Measurements from ENCODE around the gene FOXL3. TPM values are rescaled to one million over a fixed set of nuclear protein-coding genes. Genes with fewer than 3 reads are reported as not detected.

FOXL3 gene
- total and polyA plus RNA-seq, 2 donors (not counting 1 experiment from before 2014, with no cell fraction given) = not detected

- POLR2A ChIA-PET = no interaction called here
- Histone ChIP-seq H3K36me3 (replicated peaks in 1 of 2; ENCODE audit: control extremely low read depth in 1 of 2, control insufficient read depth in 1 of 2, extremely low read depth in 1 of 2, insufficient read depth in 2 of 2, low read length in 1 of 2) (no peaks in the 10 kb centered on the region), H3K9ac (ENCODE audit: low read length) (no peak overlapping the region), H3K79me2 (ENCODE audit: control insufficient read depth, insufficient read depth, low read length) (no peaks in the 10 kb centered on the region), H3K27me3 (replicated peaks in 1 of 4; ENCODE audit: control extremely low read depth in 1 of 4, control insufficient read depth in 3 of 4, insufficient read depth in 4 of 4, low read length in 3 of 4) (peaks cover 0 to 7% (median 3%) of the 10 kb centered on the region in 4 experiments), H3K4me3 (ENCODE audit: control extremely low read depth in 1 of 5, extremely low read depth in 1 of 5, insufficient read depth in 1 of 5, low read depth in 2 of 5, low read length in 4 of 5) (no peak overlapping the region), H3K9me3 (ENCODE audit: control extremely low read depth in 1 of 3, control insufficient read depth in 2 of 3, insufficient read depth in 1 of 3, low read length in 2 of 3) (peaks cover 0 to 9% (median 2%) of the 10 kb centered on the region in 3 donors), H3K27ac (ENCODE audit: low read length in 2 of 2) (no peak overlapping the region), H4K20me1 (ENCODE audit: control insufficient read depth, insufficient read depth, low read length, poor library complexity, severe bottlenecking) (no peaks in the 10 kb centered on the region), H3K4me2 (replicated peaks; ENCODE audit: low read depth, low read length, poor library complexity, severe bottlenecking) (no peak overlapping the region), H3K4me1 (ENCODE audit: control insufficient read depth in 2 of 2, insufficient read depth in 2 of 2, low read length in 2 of 2) (peaks cover 0 to 9% of the 10 kb centered on the region in 2 donors), H2AFZ (ENCODE audit: insufficient read depth, low read depth, low read length, poor library complexity, severe bottlenecking) (no peak overlapping the region)
- peaks cover 18% of the 10 kb centered on the region for H3K27me3 Mint-ChIP-seq
- ATAC-seq (ENCODE audit: low read depth) (no peak), DNase-seq (no peak)
- peaks cover 2% of the 10 kb centered on the region for H3K4me1 Mint-ChIP-seq
- CTCF ChIA-PET = no interaction called here
- no peaks in the 10 kb centered on the region for H3K9me3 Mint-ChIP-seq (ENCODE audit: insufficient read depth)
- intact Hi-C loops (cut with micrococcal nuclease) = loop anchor here (2.0 to 10.0 kb wide), 2 partner anchors 311 to 549 kb away; no protein-coding TSS in a partner anchor
- 91% methylated on average over 8 of the region's 10 CpGs for WGBS (ENCODE audit: insufficient coverage)
- no peak overlapping the region for H3K27ac Mint-ChIP-seq
- TF ChIP-seq EZH2 (IDR thresholded peaks at IDR 0.05; ENCODE audit: borderline replicate concordance, insufficient read depth, low read depth, low read length, poor library complexity, severe bottlenecking) = no peak
- TF ChIP-seq, protein P1, sequence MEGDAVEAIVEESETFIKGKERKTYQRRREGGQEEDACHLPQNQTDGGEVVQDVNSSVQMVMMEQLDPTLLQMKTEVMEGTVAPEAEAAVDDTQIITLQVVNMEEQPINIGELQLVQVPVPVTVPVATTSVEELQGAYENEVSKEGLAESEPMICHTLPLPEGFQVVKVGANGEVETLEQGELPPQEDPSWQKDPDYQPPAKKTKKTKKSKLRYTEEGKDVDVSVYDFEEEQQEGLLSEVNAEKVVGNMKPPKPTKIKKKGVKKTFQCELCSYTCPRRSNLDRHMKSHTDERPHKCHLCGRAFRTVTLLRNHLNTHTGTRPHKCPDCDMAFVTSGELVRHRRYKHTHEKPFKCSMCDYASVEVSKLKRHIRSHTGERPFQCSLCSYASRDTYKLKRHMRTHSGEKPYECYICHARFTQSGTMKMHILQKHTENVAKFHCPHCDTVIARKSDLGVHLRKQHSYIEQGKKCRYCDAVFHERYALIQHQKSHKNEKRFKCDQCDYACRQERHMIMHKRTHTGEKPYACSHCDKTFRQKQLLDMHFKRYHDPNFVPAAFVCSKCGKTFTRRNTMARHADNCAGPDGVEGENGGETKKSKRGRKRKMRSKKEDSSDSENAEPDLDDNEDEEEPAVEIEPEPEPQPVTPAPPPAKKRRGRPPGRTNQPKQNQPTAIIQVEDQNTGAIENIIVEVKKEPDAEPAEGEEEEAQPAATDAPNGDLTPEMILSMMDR (IDR thresholded peaks at IDR 0.05) = no peak
- no peak overlapping the region for H3K4me3 Mint-ChIP-seq
These were observed 33.4 kb downstream of the FOXL3 start for GRCh38 chr7:323410-323809.

GRCh38 chr7:324011-324410, 34.0 kb downstream of the FOXL3 start:
- intact Hi-C loops (cut with micrococcal nuclease) = loop anchor here (10.0 kb wide), 1 partner anchor 311 kb away; no protein-coding TSS in a partner anchor
- CTCF ChIA-PET = no interaction called here
- POLR2A ChIA-PET = no interaction called here
- H3K4me3 Mint-ChIP-seq = no peak overlapping the region
- Histone ChIP-seq H3K9ac (ENCODE audit: low read length) (no peak overlapping the region), H4K20me1 (ENCODE audit: control insufficient read depth, insufficient read depth, low read length, poor library complexity, severe bottlenecking) (no peaks in the 10 kb centered on the region), H3K9me3 (ENCODE audit: control extremely low read depth in 1 of 3, control insufficient read depth in 2 of 3, insufficient read depth in 1 of 3, low read length in 2 of 3) (peaks cover 0 to 9% (median 2%) of the 10 kb centered on the region in 3 donors), H3K27ac (ENCODE audit: low read length in 2 of 2) (no peak overlapping the region), H3K79me2 (ENCODE audit: control insufficient read depth, insufficient read depth, low read length) (no peaks in the 10 kb centered on the region), H3K27me3 (replicated peaks in 1 of 4; ENCODE audit: control extremely low read depth in 1 of 4, control insufficient read depth in 3 of 4, insufficient read depth in 4 of 4, low read length in 3 of 4) (peaks cover 0 to 7% (median 3%) of the 10 kb centered on the region in 4 experiments), H3K4me2 (replicated peaks; ENCODE audit: low read depth, low read length, poor library complexity, severe bottlenecking) (no peak overlapping the region), H3K4me1 (ENCODE audit: control insufficient read depth in 2 of 2, insufficient read depth in 2 of 2, low read length in 2 of 2) (peaks cover 0 to 9% of the 10 kb centered on the region in 2 donors), H3K4me3 (ENCODE audit: control extremely low read depth in 1 of 5, extremely low read depth in 1 of 5, insufficient read depth in 1 of 5, low read depth in 2 of 5, low read length in 4 of 5) (no peak overlapping the region), H3K36me3 (replicated peaks in 1 of 2; ENCODE audit: control extremely low read depth in 1 of 2, control insufficient read depth in 1 of 2, extremely low read depth in 1 of 2, insufficient read depth in 2 of 2, low read length in 1 of 2) (no peaks in the 10 kb centered on the region), H2AFZ (ENCODE audit: insufficient read depth, low read depth, low read length, poor library complexity, severe bottlenecking) (no peak overlapping the region)
- TF ChIP-seq, protein P1 (IDR thresholded peaks at IDR 0.05) = no peak
- TF ChIP-seq EZH2 (IDR thresholded peaks at IDR 0.05; ENCODE audit: borderline replicate concordance, insufficient read depth, low read depth, low read length, poor library complexity, severe bottlenecking) = no peak
- ATAC-seq (ENCODE audit: low read depth) = no peak
- peaks cover 2% of the 10 kb centered on the region for H3K4me1 Mint-ChIP-seq
- no peaks in the 10 kb centered on the region for H3K9me3 Mint-ChIP-seq (ENCODE audit: insufficient read depth)
- WGBS (ENCODE audit: insufficient coverage) = 84% methylated on average over 5 of the region's 8 CpGs
- no peak for DNase-seq
- peaks cover 21% of the 10 kb centered on the region for H3K27me3 Mint-ChIP-seq
- H3K27ac Mint-ChIP-seq = no peak overlapping the region
